ENCODE results near the gene CRYBG1. TPM values are rescaled to one million over a fixed set of nuclear protein-coding genes. Genes with fewer than 3 reads are reported as not detected.

CRYBG1 gene
- polyA plus RNA-seq, 1 experiment, result 0.75 TPM

DNA sequence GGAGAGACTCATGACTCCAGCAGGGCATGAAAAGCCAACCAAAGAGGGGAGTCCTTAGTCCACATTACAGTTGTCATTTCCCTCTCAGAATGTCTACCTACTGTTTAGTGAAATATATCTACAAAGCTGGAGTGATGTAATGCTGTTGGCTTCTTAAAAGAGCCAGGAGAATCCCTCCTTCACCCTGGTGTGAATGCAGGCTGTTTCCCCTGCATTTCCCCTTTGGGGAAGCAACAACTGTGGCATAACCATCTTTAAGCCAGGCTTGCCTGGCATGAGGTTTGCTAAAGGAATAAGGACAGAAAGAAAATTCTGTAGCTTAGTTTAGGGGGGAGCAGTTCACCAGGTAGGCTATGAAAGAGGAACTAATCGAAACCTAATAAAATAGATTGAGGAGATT, 129.5 kb downstream of the CRYBG1 start:
- H3K27me3 ChIP-seq (ENCODE audit: control insufficient read depth, insufficient read depth, low read length), result peaks cover 5% of the 10 kb centered on the region
- no peak overlapping the region for H3K4me3 ChIP-seq (ENCODE audit: low read depth, low read length)
- ChIA-PET POLR2A (no interaction called here), CTCF (no interaction called here)
- no peak for DNase-seq (ENCODE audit: low read depth)
- TF ChIP-seq, protein P1, sequence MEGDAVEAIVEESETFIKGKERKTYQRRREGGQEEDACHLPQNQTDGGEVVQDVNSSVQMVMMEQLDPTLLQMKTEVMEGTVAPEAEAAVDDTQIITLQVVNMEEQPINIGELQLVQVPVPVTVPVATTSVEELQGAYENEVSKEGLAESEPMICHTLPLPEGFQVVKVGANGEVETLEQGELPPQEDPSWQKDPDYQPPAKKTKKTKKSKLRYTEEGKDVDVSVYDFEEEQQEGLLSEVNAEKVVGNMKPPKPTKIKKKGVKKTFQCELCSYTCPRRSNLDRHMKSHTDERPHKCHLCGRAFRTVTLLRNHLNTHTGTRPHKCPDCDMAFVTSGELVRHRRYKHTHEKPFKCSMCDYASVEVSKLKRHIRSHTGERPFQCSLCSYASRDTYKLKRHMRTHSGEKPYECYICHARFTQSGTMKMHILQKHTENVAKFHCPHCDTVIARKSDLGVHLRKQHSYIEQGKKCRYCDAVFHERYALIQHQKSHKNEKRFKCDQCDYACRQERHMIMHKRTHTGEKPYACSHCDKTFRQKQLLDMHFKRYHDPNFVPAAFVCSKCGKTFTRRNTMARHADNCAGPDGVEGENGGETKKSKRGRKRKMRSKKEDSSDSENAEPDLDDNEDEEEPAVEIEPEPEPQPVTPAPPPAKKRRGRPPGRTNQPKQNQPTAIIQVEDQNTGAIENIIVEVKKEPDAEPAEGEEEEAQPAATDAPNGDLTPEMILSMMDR (IDR thresholded peaks at IDR 0.05; ENCODE audit: insufficient read depth, low read depth, low read length), result no peak
- H3K36me3 ChIP-seq (ENCODE audit: control insufficient read depth, insufficient read depth, low read length), result no peaks in the 10 kb centered on the region

DNA sequence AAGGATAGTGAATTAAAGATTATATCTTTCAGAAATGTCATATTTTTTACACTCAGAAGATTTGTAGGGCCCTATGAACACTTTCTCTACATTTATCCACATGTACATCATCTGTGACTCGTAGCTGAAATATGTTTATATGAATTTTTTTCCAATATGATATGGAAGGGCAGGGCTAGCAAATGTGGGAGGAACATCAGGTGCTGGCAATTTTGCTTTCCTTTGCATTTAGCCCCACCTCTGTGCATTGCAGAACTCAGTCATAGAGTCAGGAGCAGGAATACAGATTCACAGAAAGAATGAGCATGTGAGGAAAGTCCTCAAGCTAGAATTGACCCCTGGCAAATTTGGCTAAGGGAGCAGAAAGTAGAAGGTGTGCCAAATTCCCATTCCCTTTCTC, 129.9 kb downstream of the CRYBG1 start:
- H3K27me3 ChIP-seq (ENCODE audit: control insufficient read depth, insufficient read depth, low read length), result peaks cover 5% of the 10 kb centered on the region
- no peaks in the 10 kb centered on the region for H3K36me3 ChIP-seq (ENCODE audit: control insufficient read depth, insufficient read depth, low read length)
- TF ChIP-seq, protein P1 (IDR thresholded peaks at IDR 0.05; ENCODE audit: insufficient read depth, low read depth, low read length), result no peak
- no peak overlapping the region for H3K4me3 ChIP-seq (ENCODE audit: low read depth, low read length)
- CTCF ChIA-PET, result no interaction called here
- POLR2A ChIA-PET, result no interaction called here
- no peak for DNase-seq (ENCODE audit: low read depth)

DNA sequence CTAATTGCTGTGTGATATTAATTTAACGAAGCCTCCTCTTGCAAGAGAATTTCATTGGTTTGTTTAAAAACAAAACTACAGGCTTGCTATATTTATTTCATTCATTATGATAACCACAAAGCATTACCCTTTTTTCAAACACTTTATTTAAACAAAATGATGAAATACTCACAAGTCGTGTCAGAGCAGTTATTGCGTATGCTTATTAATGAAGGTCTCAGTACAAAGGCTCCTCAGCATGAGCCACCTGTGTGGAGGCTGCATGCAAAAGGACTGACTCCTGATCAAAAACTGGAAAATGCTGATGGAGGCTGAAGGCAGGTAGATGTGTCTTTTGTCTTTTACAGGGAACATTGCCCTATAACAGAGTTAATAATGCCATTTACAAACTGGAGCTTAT, 130.5 kb downstream of the CRYBG1 start:
- ChIA-PET CTCF (interaction anchor here (0.8 to 0.9 kb wide), 2 partner anchors 9 to 36 kb away, joined by 3 to 5 read pairs; no protein-coding TSS in a partner anchor), POLR2A (no interaction called here)
- TF ChIP-seq, protein P1 (IDR thresholded peaks at IDR 0.05; ENCODE audit: insufficient read depth, low read depth, low read length), result no peak
- Histone ChIP-seq H3K4me3 (ENCODE audit: low read depth, low read length) (no peak overlapping the region), H3K36me3 (ENCODE audit: control insufficient read depth, insufficient read depth, low read length) (no peaks in the 10 kb centered on the region), H3K27me3 (ENCODE audit: control insufficient read depth, insufficient read depth, low read length) (peaks cover 5% of the 10 kb centered on the region)
- no peak for DNase-seq (ENCODE audit: low read depth)

DNA sequence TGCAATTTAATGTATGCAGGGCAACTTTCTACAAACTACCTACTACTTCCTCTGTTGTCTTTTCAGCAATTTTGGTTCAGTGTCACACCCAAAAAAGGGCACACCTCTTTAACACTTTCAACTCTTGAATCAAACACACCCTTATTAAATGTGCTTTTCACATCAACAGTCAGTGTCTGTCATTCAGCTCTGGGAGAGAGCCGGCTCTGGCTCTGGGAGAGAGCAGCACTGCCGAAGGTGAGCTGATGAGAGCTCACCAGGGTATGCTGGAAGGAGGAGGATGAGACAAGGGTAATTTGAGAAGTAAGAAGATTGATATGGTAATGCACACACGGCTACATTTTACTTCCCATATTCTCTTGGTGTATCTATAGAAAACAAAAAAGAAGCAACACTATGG, 134.5 kb downstream of the CRYBG1 start:
- no peaks in the 10 kb centered on the region for H3K36me3 ChIP-seq (ENCODE audit: control insufficient read depth, insufficient read depth, low read length)
- no peak for DNase-seq (ENCODE audit: low read depth)
- no peak overlapping the region for H3K4me3 ChIP-seq (ENCODE audit: low read depth, low read length)
- peaks cover 5% of the 10 kb centered on the region for H3K27me3 ChIP-seq (ENCODE audit: control insufficient read depth, insufficient read depth, low read length)
- ChIA-PET POLR2A (interaction anchor here (0.5 kb wide), 1 partner anchor 25 kb away, joined by 3 read pairs; no protein-coding TSS in a partner anchor), CTCF (no interaction called here)
- TF ChIP-seq, protein P1 (IDR thresholded peaks at IDR 0.05; ENCODE audit: insufficient read depth, low read depth, low read length), result no peak

DNA sequence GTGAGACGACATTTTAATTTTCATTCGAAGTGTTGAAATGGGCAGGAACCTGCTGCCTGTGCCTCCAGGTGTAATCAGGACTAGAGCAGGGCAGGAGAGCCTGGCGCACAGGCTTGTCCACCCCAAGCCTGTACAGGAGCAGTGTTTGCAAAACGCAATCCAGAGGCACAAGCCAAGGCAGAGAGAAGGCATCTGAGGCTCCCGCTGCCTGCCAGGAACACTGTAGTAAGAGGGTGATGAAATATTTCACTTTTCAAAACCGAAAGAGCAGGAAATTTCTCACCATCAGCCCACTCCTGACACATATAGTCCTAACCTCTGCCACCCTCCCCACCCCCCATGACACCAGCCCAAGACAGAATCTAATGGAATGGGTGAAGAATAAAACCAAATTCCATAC, 136.3 kb downstream of the CRYBG1 start:
- Histone ChIP-seq H3K36me3 (ENCODE audit: control insufficient read depth, insufficient read depth, low read length) (no peaks in the 10 kb centered on the region), H3K27me3 (ENCODE audit: control insufficient read depth, insufficient read depth, low read length) (peaks cover 3% of the 10 kb centered on the region; the same call in 1 of the 2 replicates), H3K4me3 (ENCODE audit: low read depth, low read length) (no peak overlapping the region)
- ChIA-PET CTCF (no interaction called here), POLR2A (no interaction called here)
- TF ChIP-seq, protein P1 (IDR thresholded peaks at IDR 0.05; ENCODE audit: insufficient read depth, low read depth, low read length), result no peak
- DNase-seq (ENCODE audit: low read depth), result no peak

All from BJ (cell line).